DOHH2 (cell line): Measurements from ENCODE around the gene PCDHB7.
"Not testable (repeated sequence)": the region's sequence is repeated elsewhere in the genome, so short reads cannot be mapped to it uniquely, and the experiment has no call there.

Experiments
- EZH2phosphoT487 ChIP-seq: fragments of 200-600 bp; sonication (generic); IDR thresholded peaks from 2 replicates; pipeline ENCODE4 v1.6.1; 2017; ENCODE audit warnings: borderline replicate concordance, mild to moderate bottlenecking, antibody characterized with exemption, low read length, moderate library complexity, mixed read lengths
- TF ChIP-seq, protein P1 (sequence below): fragments of 200-600 bp; sonication (generic); IDR thresholded peaks from one replicate; pipeline ENCODE4 v1.5.1; 2014; ENCODE audit warnings: antibody characterized with exemption, mild to moderate bottlenecking, low read depth, low read length; ENCODE audit not compliant: poor library complexity, severe bottlenecking

DNA sequence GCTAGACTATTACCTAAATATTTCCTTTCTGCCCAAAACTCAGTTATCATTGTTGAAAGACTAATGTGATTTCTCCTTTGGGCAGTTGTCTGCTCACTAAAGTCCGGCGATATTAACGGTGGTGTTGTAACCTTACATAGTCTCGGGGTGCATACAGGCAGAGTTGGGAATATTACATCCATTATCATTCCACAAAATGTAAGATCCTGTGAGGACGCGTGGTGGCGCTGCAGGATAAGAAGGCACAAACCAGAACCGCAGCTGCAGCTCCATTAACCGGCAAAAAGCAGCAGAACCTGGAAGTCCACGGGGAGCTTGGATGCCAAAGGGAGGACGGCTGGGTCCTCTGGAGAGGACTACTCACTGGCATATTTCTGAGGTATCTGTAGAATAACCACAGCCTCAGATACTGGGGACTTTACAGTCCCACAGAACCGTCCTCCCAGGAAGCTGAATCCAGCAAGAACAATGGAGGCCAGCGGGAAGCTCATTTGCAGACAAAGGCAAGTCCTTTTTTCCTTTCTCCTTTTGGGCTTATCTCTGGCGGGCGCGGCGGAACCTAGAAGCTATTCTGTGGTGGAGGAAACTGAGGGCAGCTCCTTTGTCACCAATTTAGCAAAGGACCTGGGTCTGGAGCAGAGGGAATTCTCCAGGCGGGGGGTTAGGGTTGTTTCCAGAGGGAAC, 41.4 kb downstream of the PCDHB7 start, which contains the start of gene PCDHB13:
- TF ChIP-seq, protein P1, sequence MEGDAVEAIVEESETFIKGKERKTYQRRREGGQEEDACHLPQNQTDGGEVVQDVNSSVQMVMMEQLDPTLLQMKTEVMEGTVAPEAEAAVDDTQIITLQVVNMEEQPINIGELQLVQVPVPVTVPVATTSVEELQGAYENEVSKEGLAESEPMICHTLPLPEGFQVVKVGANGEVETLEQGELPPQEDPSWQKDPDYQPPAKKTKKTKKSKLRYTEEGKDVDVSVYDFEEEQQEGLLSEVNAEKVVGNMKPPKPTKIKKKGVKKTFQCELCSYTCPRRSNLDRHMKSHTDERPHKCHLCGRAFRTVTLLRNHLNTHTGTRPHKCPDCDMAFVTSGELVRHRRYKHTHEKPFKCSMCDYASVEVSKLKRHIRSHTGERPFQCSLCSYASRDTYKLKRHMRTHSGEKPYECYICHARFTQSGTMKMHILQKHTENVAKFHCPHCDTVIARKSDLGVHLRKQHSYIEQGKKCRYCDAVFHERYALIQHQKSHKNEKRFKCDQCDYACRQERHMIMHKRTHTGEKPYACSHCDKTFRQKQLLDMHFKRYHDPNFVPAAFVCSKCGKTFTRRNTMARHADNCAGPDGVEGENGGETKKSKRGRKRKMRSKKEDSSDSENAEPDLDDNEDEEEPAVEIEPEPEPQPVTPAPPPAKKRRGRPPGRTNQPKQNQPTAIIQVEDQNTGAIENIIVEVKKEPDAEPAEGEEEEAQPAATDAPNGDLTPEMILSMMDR = peak; percentile 62
- TF ChIP-seq EZH2phosphoT487 = not testable (repeated sequence)
